HCT116 (cell line): ENCODE results near the gene SPDYE4.

ENCODE experiments used
- EGR1 ChIP-seq: IDR thresholded peaks from 2 replicates; pipeline ENCODE4 v1.6.1; 2012; ENCODE audit warnings: low read depth
- ELF1 ChIP-seq: IDR thresholded peaks from 2 replicates; pipeline ENCODE4 v1.6.1; 2012; ENCODE audit warnings: low read depth, borderline replicate concordance
- EZH2 ChIP-seq: fragments of 200-600 bp; sonication (generic); IDR thresholded peaks from 2 replicates; pipeline ENCODE4 v1.6.1; 2017; ENCODE audit warnings: antibody characterized with exemption, mixed run types
- JUND ChIP-seq: IDR thresholded peaks from 2 replicates; pipeline ENCODE4 v1.6.1; 2012
- POLR2AphosphoS5 ChIP-seq: IDR thresholded peaks from 2 replicates; pipeline ENCODE4 v1.6.1; 2011; ENCODE audit warnings: mild to moderate bottlenecking, low read depth, low read length, moderate library complexity
- REST ChIP-seq: IDR thresholded peaks from 2 replicates; pipeline ENCODE4 v1.6.1; 2012; ENCODE audit warnings: low read depth
- TF ChIP-seq, protein P1 (sequence below), 3 experiments: fragments of 200-600 bp in 1 of 3; sonication (generic) in 1 of 3; IDR thresholded peaks in 2 of 3; conservative IDR thresholded peaks in 1 of 3; 2 replicates each; pipeline ENCODE4 v1.5.1; 2012 to 2017; ENCODE audit warnings: low read depth in 2 of 3, low read length in 2 of 3, antibody characterized with exemption in 1 of 3, borderline replicate concordance in 1 of 3, control low read depth in 1 of 3, mild to moderate bottlenecking in 1 of 3, mixed read lengths in 1 of 3, mixed run types in 1 of 3, moderate library complexity in 1 of 3; ENCODE audit not compliant: insufficient read depth in 1 of 3

GRCh38 chr17:8749616-8750015 is 8.7 kb downstream of the SPDYE4 start:
- TF ChIP-seq, protein P1, sequence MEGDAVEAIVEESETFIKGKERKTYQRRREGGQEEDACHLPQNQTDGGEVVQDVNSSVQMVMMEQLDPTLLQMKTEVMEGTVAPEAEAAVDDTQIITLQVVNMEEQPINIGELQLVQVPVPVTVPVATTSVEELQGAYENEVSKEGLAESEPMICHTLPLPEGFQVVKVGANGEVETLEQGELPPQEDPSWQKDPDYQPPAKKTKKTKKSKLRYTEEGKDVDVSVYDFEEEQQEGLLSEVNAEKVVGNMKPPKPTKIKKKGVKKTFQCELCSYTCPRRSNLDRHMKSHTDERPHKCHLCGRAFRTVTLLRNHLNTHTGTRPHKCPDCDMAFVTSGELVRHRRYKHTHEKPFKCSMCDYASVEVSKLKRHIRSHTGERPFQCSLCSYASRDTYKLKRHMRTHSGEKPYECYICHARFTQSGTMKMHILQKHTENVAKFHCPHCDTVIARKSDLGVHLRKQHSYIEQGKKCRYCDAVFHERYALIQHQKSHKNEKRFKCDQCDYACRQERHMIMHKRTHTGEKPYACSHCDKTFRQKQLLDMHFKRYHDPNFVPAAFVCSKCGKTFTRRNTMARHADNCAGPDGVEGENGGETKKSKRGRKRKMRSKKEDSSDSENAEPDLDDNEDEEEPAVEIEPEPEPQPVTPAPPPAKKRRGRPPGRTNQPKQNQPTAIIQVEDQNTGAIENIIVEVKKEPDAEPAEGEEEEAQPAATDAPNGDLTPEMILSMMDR (IDR thresholded peaks at IDR 0.05 in 2 of 3, conservative IDR thresholded peaks at IDR 0.05 in 1 of 3; ENCODE audit: borderline replicate concordance in 1 of 3, insufficient read depth in 1 of 3, low read depth in 2 of 3, low read length in 2 of 3) = no peak
- no peak for TF ChIP-seq REST
- no peak for TF ChIP-seq EGR1
- TF ChIP-seq EZH2 = no peak
- TF ChIP-seq ELF1 = no peak
- no peak for TF ChIP-seq POLR2AphosphoS5
- no peak for TF ChIP-seq JUND
